ENCODE measurements around the gene ADAM22. TPM values are rescaled to one million over a fixed set of nuclear protein-coding genes. Genes with fewer than 3 reads are reported as not detected.

Gene ADAM22
- total and polyA plus RNA-seq, 8 donors: 2.6 to 25.3 (median 17.0) TPM

GRCh38 chr7:88184848-88185304 is 250.8 kb downstream of the ADAM22 start:
- H3K4me1 ChIP-seq: no peaks in the 10 kb centered on the region
- H3K4me3 ChIP-seq: no peak overlapping the region
- no peak for TF ChIP-seq CTCF (IDR thresholded peaks at IDR 0.05)
- intact Hi-C loops (cut with DNase I): no loop called here
- DNase-seq (no peak), ATAC-seq (no peak)
- H3K27me3 ChIP-seq: no peaks in the 10 kb centered on the region
- H3K36me3 ChIP-seq: no peaks in the 10 kb centered on the region
- H3K9me3 ChIP-seq: no peaks in the 10 kb centered on the region
- H3K27ac ChIP-seq: no peak overlapping the region

GRCh38 chr7:88185650-88186049 is 251.6 kb downstream of the ADAM22 start:
- no peak overlapping the region for H3K4me3 ChIP-seq
- no peaks in the 10 kb centered on the region for H3K4me1 ChIP-seq
- no peaks in the 10 kb centered on the region for H3K9me3 ChIP-seq
- ATAC-seq (no peak), DNase-seq (no peak)
- H3K27ac ChIP-seq: no peak overlapping the region
- TF ChIP-seq CTCF (IDR thresholded peaks at IDR 0.05): no peak
- no peaks in the 10 kb centered on the region for H3K36me3 ChIP-seq
- no peaks in the 10 kb centered on the region for H3K27me3 ChIP-seq
- intact Hi-C loops (cut with DNase I): no loop called here

GRCh38 chr7:88191911-88192310 is 257.9 kb downstream of the ADAM22 start:
- DNase-seq: no peak

GRCh38 chr7:88200261-88200660 is 266.2 kb downstream of the ADAM22 start:
- H3K27ac ChIP-seq: no peak overlapping the region
- DNase-seq: no peak
- TF ChIP-seq CTCF (IDR thresholded peaks at IDR 0.05): no peak
- intact Hi-C loops (cut with DNase I): no loop called here
- no peaks in the 10 kb centered on the region for H3K9me3 ChIP-seq
- H3K4me3 ChIP-seq: no peak overlapping the region
- no peaks in the 10 kb centered on the region for H3K4me1 ChIP-seq
- H3K27me3 ChIP-seq: no peaks in the 10 kb centered on the region
- ATAC-seq: no peak
- peaks cover 0 to 37% of the 10 kb centered on the region in 2 donors for H3K36me3 ChIP-seq

More at GRCh38 chr7:88191911-88192310, 257.9 kb downstream of the ADAM22 start:
- no peaks in the 10 kb centered on the region for H3K9me3 ChIP-seq
- H3K27ac ChIP-seq: no peak overlapping the region
- intact Hi-C loops (cut with DNase I): no loop called here
- H3K36me3 ChIP-seq: no peaks in the 10 kb centered on the region
- no peaks in the 10 kb centered on the region for H3K27me3 ChIP-seq
- no peak overlapping the region for H3K4me3 ChIP-seq
- ATAC-seq: no peak
- no peaks in the 10 kb centered on the region for H3K4me1 ChIP-seq
- no peak for TF ChIP-seq CTCF (IDR thresholded peaks at IDR 0.05)

- Histone ChIP-seq H3K36me3 (peaks cover 0 to 43% of the 10 kb centered on the region in 2 donors), H3K4me3 (no peak overlapping the region), H3K27ac (no peak overlapping the region), H3K27me3 (no peaks in the 10 kb centered on the region), H3K4me1 (no peaks in the 10 kb centered on the region), H3K9me3 (no peaks in the 10 kb centered on the region)
- ATAC-seq (no peak), DNase-seq (no peak)
- intact Hi-C loops (cut with DNase I): no loop called here
- TF ChIP-seq CTCF (IDR thresholded peaks at IDR 0.05): no peak
Observed at GRCh38 chr7:88200789-88201188, 266.7 kb downstream of the ADAM22 start.

Data from left lung (tissue), 10 donors.